IPS DF 19.7 (cell line): ENCODE results near the gene COX10.
"Not testable (repeated sequence)": the region's sequence is repeated elsewhere in the genome, so short reads cannot be mapped to it uniquely, and the experiment has no call there.

ENCODE experiments used
- DNase-seq: peaks from one replicate; pipeline ENCODE4 v3.0.0-alpha.2; 2013; ENCODE audit warnings: low read depth, low spot score

Gene COX10

GRCh38 chr17:14204084-14204483 is 134.8 kb downstream of the COX10 start:
- DNase-seq = no peak

- DNase-seq = no peak
These were observed 135.2 kb downstream of the COX10 start for GRCh38 chr17:14204546-14204945.

DNA sequence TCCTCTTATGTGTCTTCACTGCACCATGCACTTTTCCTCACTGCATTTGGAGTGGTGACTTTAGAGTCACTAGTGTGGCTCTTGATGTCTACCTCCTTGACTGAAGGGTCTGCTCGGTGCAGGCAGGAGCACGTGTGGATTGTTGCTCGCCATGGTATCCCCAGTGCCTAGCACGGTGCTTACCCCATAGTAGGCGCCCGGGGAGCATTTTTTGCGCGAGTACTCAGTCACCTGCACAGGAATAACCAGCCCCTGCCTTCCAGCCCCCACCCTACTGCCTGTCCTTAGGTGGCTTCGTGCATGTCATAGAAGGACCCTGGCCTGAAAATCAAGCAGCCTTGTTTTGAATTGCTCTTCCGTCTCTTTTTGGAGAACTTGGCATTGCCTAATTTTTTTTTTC is 136.1 kb downstream of the COX10 start:
- no peak for DNase-seq

DNA sequence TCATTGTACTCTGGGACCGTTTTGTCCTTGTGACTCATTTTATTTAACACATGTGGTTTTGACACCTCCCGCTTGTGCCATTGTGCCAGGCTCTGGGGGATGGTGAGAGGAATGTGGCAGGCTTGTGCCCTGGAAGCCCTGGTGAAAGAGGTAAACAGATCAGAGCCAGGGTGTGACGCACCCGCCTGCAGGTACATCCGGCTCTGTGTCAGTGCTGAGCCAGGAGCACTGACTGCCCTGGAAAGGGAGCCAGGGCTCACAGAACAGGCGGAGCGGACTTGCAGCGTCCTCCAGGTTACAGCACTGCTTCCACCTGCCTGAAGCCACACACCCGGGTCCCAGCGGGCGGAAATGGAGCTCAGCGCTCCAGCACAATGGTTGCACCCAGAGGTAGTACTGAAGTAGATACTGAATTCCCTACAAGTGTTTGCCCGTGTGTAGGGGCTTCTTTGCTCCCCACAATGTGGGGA is 136.7 kb downstream of the COX10 start:
- no peak for DNase-seq

GRCh38 chr17:14206891-14207290 is 137.6 kb downstream of the COX10 start:
- no peak for DNase-seq

DNA sequence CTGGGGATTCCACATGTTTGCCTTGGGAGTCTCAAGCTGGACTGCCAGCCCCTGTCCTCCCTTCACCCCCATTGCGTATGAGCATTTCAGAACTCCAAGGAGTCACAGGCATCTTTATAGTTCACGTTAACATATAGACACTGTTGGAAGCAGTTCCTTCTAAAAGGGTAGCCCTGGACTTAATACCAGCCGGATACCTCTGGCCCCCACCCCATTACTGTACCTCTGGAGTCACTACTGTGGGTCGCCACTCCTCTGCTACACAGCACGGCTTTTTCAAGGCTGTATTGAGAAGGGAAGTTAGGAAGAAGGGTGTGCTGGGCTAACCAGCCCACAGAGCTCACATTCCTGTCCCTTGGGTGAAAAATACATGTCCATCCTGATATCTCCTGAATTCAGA is 138.5 kb downstream of the COX10 start:
- no peak for DNase-seq

- no peak for DNase-seq
These were observed 139.9 kb downstream of the COX10 start for GRCh38 chr17:14209215-14209614.

GRCh38 chr17:14211246-14211645 is 141.9 kb downstream of the COX10 start:
- no peak for DNase-seq

GRCh38 chr17:14211801-14212200 is 142.5 kb downstream of the COX10 start:
- no peak for DNase-seq

GRCh38 chr17:14212401-14212800 is 143.1 kb downstream of the COX10 start:
- no peak for DNase-seq

DNA sequence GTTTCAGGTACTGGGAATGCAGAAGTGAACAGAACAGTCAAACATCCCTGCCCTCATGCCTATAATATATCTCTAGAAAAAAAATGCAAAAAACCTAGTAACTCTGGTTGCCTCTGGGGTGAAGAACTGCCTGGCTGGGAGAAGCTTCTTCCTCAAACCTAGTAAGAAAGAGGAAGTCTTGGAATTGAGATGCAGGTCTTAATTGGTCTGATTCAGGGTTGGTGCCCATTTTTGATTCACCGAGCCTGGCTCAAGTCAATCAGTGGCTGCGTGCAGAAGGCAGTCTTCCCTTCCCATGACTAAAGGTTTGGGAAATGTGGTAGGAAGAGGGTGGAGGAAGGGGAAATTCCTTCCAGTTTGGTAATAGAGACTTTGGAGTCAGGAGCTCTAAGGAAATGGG is 145.0 kb downstream of the COX10 start:
- no peak for DNase-seq

- DNase-seq = no peak
These were observed 153.3 kb downstream of the COX10 start for GRCh38 chr17:14222611-14223010.

DNA sequence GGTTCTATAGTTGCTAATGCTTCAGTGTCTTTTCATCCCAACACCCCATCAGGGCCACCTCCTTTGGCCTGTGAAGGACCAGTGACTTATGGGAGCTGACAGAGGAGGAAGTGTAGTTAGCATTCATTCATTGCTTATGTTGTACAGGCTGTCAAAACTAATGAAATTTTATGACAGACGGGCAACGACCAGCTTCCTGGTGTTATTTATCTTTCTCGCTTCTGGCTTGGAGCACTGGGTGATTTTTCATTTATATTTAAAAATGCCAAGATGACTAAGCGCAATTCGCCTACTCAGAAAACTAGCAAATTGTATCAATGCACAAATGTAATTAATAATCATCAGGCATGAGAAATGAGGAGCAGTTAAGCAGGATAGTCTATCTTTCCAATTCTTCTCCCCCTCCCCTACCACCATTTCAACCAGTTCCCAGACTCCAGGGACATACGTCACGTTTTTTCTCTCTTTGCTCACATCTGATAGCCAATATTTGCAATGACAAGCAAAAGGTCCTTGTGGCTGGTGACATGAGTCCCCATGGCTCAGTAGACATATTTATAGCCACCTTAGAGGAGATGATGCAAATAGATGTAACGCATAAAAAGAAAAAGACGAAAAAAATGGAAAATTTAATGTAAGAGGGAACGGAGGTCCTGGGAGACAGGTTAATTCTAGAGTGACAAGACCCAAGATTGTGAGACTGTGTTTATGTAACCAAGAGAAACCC is 156.1 kb downstream of the COX10 start:
- DNase-seq = no peak

DNA sequence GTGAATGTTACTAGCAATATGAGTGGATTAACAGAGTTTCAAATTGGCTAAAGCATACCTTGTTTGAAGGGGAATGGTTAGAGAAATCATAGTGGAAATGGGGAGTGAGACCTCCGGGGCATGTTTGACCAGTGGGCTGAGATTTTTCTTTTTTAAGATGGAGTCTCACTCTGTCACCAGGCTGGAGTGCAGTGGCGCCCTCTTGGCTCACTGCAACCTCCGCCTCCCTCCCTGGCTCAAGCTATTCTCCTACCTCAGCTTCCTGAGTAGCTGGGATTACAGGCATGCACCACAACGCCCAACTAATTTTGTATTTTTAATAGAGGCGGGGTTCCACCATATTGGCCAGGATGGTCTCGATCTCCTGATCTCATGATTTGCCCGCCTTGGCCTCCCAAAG is 157.7 kb downstream of the COX10 start:
- DNase-seq = no peak

DNA sequence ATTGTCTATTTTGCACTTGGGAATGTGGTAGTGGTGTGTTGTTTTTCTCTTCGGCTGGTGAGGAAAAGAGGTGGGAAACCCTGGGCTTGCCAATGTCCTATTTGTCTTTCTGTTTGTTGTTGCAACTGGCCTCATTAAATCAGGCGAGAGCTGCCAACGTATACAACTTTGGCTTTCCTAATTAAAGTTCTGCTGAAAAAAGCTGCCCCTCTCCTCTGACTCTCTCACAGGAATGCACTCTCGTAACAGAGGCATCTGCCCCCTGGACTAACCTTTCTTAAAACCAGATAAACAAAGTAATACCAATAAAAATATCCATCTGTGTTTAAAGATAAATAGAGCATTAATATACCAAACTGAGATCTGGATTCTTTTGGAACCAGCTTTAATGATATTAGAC is 159.6 kb downstream of the COX10 start:
- DNase-seq = no peak

- not testable (repeated sequence) for DNase-seq
These were observed 161.9 kb downstream of the COX10 start for GRCh38 chr17:14231187-14231586.

DNA sequence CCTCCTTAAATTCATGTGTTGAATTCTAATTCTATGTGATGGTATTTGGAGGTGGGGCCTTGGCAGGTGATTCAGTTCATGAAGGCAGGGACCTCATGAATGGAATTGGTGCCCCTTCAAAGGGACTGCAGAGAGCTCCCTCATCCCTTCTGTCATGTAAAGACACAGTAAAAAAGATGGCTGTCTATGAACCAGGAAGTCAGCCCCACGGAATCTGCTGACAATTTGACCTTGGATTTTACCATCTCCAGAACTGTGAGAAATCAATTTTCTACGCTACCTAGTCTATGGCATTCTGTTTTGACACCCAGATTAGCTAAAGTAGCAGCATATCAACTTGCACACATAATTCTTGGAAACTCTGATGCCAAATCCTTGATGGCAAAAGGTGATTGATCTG is 165.7 kb downstream of the COX10 start:
- DNase-seq = not testable (repeated sequence)

DNA sequence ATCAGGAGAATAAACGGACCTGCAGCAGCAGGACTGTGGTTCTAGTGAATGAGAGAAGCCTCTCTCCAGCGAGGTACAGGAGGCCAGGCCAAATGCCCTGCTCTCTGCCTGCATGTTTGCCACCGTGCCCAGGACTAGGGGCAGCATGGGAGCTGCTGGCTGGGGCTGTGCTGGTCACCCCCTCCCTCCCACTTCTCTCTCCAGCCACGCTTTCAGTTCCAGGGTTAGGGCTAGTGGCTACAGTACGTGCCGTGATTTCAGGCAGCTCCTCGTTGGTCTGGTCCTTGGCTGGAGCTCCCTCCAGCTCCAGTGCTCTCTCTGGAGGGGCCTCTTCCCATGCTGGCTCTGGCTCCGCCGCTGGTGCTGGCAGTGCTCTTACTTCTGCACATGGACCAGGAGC is 166.7 kb downstream of the COX10 start:
- not testable (repeated sequence) for DNase-seq

DNA sequence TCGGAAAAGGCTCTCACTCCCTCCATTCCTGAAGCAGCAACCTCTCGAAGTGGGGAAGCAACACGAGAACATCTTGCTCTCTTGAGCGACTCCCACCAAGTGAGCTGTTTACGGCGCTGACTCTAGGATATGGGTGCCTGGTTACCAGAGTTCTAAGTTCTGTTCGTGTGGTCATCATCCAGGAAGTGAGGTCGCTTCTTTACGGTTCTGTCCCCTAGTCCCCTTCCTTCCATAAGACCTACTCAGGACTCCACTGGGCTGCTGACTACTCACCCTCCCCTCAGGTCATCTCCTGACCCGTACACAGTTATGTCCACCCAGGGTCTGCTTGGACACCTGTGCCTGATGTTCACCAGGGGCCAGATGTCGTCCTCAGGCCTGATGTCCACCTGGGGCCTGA is 167.5 kb downstream of the COX10 start, which contains the start of gene CDRT15:
CDRT15 (minus strand) TSS at position 101 of the 400 bp plus-strand sequence; CDS start at position 72, 29 bp downstream.
- not testable (repeated sequence) for DNase-seq

GRCh38 chr17:14239271-14239670 is 170.0 kb downstream of the COX10 start:
- not testable (repeated sequence) for DNase-seq

DNA sequence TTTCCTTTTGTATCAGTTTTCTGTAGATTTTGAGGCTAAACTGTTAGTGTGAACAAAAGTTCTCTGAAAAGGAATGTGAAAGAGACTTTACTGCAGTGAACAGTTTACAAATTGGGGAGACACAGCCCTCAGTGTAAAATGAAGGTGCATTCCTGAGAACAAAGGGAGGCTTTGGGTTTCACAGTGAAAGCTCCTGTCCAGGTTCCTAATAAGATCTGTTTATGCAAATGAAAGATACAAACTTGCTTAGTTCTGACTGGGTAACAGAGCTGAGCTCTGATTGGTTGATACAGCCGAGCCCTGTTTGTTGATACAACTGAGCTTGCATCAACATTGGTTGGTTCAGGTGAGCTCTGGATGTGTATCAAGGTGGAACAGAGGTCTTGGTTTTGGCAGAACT is 175.7 kb downstream of the COX10 start:
- DNase-seq = peak; percentile 42

- no peak for DNase-seq
These were observed 176.3 kb downstream of the COX10 start for GRCh38 chr17:14245629-14246028.
